Measurements from ENCODE around the gene ACSL3.
A peak's percentile ranks its signal among the peaks of the same experiment; 100 is the strongest.
"Not testable (repeated sequence)": the region's sequence is repeated elsewhere in the genome, so short reads cannot be mapped to it uniquely, and the experiment has no call there.

ACSL3 gene

DNA sequence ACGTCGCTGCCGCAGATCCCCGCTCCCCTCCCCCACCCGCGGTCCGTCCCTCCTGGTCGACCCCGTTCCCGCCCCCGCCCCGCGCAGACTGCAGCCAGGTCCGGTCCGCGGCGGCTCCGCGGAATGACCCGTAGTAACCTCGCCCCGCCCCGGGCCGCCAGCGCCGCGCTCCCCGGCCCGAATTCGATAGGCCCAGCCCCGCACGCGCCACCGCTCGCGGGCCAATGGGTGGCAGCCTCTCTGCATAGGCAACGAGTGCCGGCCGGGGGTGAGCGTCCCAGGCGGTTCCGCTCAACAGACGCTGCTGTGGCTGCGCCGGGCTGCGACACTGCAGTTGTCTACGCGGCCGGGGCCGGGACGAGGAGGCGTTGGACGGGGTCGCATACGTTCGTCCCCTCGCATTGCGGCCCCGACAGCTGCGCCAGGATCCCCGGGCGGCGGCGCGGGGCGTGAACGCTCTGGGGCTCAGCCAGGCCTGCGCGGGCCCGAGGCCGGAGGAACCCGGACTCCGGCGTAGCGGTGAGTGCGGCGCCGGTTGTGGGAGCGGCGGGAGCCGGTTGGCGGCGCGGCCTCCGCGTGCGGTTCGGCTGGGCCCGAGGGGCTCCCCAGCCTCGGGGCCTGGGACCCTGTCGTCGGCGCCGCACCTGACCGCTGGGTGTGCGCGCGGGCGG lies at the start of gene ACSL3:
Gene ACSL3 (plus strand): TSS at position 297 of the 671 bp plus-strand sequence. CDS start 47,737 bp downstream, outside the sequence.
- DNase-seq (ENCODE audit: low read depth in 2 of 2): peak; percentile 77 to 81

DNA sequence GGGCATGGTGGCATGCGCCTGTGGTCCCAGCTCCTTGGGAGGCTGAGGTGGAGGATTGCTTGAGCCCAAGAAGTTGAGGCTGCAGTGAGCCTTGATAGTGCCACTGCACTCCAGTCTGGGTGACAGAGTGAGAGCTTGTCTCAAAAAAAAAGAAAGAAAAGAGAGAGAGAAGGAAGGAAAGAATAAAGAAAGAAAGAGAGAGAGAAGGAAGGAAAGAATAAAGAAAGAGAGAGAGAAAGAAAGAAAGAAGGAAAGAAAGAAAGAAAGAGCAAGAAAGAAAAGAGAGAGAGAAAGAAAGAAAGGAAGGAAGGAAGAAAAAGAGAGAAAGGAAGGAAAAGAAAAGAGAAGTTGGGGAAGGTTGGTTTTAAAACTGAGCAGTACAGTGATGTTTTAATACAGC lies 49.0 kb upstream of the ACSL3 start:
- no peak for DNase-seq (ENCODE audit: low read depth in 2 of 2)

DNA sequence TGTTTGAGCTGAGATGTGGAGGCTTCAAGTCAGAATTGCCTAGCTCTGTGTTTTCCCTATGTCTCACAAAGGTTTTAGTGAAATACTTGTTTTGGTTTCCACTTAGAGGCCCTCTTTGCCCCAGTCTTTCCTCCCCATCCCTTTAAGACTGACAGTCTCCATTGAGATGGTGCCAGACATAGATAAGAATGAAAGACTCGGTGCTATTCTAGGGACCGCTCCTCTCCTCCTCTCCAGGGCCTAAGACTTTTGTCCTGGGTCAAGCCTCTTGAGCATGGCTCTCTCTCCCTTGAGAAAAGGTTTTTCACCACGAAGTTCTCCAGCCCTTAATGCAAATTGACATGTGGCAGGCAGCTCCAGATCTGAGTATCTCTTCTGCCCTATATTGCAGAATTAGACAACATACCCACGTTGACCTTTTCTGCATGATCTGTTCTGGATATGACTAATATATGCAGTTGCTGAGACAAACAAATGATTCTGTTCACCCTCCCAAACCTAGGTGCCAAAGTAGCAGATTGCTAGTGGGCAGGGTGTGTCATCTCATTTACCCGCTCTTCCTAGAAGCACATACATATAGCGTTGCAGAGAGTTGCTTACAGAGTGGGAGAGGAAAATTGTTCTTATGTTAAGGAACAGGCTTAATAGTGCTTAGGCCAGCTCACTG lies 47.5 kb upstream of the ACSL3 start:
- no peak for DNase-seq (ENCODE audit: low read depth in 2 of 2)

DNA sequence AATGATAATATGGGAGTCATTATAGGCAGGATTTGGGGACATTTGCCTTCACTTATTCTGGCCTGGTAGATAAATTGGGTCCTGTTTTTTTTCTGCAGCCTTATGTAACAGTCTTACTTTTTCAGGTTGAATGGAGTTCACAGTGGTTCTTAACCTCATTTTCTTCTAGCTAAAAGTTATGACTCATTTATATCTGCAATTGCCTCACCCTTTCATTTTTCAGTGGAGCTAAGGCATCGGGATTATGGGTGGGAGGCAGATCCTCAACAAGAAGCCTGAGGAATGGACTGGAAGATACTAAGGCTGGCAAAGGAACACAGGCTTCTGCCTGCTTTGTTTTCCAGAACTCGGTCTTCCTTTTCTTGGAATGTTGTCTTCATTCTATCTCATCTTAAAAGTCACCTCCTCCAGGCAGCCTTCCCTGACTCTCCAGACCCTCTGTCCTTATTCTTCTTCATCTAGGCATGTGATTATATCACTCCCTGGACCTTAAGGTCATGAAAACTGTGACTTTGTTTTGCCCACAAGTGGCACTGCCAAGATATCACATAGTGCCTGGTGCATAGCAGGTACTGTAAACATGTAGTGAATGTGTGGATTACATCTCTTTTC lies 41.0 kb upstream of the ACSL3 start:
- peak in 1 of 2 experiments; percentile 7 for DNase-seq (ENCODE audit: low read depth in 2 of 2)

DNA sequence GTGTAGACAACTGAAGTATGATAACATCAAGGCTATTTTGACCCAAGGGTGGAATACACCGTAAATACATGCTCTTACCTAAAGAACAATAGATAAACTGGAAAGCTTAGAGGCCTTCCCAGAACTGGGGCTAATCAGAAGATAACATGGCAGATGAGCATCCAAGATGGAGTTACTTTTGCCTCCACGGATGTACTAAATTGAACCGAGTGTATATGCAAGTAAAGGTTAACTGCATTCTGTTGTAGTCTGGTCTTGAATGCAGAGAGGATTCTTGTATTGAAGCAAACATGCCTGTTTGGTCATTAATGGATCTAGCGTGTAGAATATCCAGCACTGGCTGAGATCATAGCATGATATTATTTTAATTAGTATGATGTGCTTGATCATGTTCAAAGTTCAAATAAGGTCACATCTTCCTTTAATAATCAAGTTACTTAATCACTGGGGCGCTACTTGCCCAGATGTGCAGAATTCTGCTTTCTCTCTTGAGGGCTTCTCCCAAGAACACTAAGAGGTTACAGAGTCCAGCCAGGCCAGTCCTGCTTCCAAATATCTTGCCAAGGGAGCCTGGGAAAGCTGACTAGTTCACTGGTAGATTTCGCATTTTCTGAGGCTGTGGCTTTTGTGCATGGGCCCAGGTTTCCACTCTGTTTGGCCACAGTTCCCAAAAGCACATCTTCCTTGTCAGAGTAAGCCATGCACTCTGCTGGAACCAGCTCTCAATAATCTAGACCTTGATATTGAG lies 37.5 kb upstream of the ACSL3 start:
- DNase-seq (ENCODE audit: low read depth in 2 of 2): no peak

DNA sequence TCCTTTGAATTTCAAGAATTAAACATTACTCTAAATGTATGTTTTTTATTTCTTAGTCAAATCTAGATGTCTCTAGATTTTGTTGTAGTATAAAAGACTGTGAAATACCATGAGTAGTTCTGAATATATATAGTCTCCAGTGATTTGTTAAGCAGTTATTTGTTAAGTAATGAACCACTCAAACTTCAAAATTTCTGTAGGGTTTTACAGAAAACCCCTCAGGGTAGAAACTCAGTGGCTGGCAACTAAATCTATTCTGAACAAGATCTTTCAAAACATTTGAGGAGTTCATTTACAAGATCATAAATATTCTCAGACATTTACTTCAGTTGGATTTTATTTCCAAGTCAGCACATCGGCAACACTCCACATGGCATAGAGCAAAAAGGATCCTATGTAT lies 35.8 kb upstream of the ACSL3 start:
- DNase-seq (ENCODE audit: low read depth in 2 of 2): no peak

DNA sequence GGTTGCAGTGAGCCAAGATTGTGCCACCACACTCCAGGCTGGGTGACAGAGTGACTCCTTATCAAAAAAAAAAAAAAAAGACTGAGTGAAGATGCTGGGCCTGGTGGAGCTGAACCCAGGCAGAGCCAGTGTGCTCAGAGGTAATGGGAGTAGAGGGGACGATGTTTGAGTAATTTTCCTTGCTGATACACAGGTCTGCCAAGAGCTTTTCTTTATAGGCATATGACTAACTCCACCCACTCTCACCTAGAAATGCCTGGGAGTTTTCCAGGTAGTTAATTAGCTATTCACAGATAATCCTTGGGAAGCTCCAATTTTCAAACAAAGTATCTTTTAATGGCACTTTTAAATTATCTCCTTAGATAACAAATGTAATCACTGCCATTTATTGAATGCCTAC lies 33.4 kb upstream of the ACSL3 start:
- DNase-seq (ENCODE audit: low read depth in 2 of 2): no peak

DNA sequence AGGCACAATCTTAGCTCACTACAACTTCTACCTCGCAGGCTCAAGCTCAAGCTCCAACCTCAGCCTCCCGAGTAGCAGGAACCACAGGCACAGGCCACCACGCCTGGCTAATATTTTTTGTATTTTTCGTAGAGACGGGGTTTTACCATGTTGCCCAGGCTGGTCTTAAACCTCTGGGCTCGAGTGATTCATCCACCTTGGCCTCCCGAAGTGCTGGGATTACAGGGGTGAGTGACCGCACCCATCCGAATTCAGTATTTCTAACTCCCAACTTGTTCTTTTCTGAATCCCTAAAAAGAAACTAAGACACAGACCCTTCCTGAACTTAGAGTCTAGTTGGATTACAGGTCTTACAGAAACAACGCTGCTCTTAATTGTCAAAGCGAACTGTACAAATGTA lies 32.3 kb upstream of the ACSL3 start:
- no peak for DNase-seq (ENCODE audit: low read depth in 2 of 2)

DNA sequence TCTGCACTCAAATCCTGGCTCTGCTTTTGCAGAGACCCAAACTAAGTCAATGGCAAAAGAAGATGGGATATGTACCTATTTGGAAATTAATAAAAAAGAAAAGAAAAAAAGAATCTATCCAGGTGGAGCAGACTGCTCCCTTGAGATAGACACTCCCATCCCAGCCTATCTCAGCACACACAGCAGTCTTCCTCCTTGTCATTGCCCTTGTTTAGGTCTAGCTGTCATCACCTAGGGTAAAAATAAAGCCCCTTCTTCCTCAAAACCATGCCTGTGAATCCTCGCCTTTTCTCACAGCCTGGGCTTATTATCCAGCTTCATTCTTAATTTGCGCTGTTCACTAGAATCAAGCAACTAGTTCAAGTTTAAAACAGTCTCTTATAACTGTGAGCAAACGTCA lies 30.7 kb upstream of the ACSL3 start:
- DNase-seq (ENCODE audit: low read depth in 2 of 2): no peak

DNA sequence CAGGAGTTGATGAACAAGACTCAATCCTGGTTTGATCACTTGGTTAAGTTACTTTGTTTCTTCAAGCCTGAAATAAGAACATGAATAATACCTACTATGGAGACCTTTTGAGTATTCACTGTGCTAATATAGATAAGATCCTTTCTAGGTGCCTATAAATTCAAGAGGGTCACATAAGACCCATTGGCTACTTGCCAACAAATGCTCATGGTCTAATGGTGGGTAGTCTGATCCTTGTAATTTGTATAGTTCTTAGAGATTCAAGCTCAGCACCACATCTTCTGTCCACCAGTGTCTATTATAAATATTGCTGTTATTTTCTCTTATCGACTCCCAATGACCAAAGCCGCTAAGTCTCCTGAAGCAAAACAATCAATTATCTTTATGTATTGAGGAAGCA lies 27.4 kb upstream of the ACSL3 start:
- DNase-seq (ENCODE audit: low read depth in 2 of 2): no peak

DNA sequence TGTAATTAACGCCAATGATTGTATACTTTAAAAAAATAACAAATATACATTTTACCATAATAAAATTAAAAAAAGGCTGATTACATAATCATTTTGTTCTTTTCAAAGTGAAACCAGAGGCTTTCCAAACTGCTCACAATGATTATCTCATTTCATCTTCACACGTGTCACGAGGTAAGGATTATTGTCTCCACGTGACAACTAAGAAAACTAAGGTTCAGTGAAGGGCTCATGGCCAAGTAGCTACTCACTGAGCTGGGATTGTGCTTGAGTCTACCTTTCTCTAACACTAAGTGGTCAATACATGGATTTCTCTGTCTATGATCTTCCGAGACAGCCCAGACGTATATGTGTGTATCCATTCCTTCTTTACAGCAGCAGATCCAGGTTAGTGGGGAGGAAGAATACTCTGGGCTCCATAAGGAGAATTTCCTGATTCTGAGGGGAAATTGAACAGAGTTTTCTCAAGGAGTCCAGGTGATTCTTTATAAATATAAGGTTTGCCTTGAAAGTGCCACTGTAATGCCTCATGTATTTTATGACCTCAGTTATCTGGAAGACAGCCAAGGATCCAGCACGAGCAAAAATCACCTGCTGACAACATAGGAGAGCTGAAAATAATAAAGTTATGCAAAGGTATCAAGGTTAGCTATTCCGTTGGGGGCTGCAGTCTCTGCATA lies 25.6 kb upstream of the ACSL3 start:
- no peak for DNase-seq (ENCODE audit: low read depth in 2 of 2)

DNA sequence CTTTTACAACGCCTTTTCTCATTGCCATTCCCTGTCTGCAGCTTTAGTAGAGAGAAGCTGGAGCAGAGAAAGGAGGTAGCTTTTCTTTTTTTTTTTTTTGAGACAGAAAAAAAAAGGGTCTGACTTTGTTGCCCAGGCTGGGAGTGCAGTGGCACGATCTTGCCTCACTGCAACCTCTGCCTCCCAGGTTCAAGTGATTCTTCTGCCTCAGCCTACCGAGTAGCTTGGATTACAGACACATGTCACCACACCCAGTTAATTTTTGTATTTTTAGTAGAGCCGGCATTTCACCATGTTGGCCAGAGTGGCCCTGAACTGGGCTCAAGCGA lies 25.0 kb upstream of the ACSL3 start:
- no peak for DNase-seq (ENCODE audit: low read depth in 2 of 2)

DNA sequence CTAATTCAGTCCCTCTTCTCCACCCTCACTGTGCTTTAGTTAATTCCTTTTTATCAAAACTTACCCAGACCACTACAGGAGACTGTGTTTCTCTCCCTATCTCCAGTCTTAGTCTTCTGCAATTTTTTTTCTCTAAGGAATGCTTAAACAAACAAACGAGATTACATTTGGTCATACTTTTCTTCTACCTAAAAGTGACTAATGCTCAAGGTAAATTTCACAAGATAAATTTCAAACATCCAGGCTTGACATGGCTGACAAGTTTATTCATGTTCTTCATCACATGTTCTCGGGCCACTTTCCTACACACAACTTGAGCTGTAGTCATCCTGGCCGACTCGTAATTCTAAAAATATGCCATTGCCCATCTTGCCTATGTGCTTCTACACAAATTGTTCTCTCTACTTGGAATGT lies 23.2 kb upstream of the ACSL3 start:
- DNase-seq (ENCODE audit: low read depth in 2 of 2): no peak

DNA sequence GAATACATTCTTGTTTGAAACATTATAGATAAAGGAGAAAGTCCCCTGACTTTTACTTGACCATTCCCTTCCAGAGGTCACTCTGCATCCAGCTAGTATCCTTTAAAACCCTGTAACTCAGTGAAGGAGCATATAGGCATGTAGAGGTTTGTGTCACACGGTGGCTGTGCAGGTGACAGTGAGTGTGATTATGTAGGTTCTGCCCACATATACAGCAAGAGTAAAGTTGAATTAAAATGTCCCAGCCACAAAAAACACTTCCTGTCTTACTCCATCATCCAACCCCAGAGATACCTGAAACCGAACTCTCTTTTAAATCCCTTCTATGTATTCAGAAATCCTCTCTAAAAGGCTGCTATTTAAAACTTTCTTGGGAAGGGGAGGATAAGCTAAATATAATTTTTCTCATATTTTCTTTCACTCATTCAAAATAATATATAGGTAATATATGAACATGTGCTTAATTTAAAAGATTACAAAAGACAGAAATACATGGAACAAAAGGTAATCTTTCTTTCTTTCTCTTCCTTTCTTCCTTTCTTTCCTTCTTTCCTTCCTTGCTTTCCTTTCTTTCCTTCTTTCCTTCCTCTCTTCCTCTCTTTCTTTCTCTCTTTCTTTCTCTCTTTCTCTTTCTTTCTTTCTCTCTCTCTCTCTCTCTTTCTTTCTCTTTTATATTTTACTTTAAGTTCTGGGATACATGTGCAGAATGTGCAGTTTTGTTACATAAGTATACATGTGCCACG lies 20.6 kb upstream of the ACSL3 start:
- no peak for DNase-seq (ENCODE audit: low read depth in 2 of 2)

DNA sequence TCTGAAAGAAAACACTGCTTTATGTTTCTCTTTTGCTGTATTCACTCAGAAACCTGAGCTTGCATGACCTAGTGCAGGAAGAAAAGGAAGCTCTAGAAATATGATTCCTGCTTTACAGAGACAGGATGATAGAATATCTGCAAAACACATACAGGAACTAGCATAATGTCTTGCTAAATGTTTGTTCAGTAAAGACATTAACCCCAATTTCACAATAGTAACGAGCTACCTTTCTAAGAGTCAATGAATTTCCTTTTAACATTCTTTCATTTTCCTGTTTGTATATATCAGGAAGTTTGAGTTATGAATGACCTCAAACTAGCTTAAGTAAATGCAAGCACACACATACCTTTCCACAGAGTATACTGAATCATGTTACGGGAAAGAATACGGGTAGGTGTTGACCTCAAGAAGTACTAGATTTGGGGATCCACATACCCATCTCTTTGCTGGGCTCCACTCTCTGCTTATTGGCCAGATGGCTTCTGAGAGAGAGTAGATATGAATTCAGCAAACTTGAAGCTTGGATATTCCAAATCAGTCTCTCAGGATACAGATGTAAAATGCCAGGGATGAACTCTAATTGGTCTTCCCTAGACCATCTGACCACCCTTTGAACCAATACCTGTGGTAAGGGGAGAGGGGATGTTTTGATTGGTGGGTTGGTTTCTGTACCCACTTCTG lies 18.2 kb upstream of the ACSL3 start:
- no peak for DNase-seq (ENCODE audit: low read depth in 2 of 2)

DNA sequence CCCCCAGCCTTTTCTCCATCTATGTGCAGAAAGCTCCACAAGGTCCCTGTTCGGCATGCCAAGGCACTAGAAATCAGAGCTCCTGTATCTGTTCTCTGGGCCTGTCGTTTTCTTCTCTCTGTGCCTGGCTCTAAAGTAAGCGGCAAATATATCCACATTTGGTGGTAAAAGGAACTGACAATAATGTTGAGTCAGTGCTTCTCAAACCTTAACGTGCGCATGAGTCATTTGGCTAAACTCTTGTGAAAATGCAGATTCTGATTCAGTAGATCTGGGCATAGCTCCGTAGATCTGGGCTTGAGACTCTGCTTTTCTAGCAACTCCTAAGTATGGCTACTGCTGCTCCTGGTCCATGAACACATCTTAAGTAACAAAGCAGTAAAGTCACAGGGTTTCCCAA lies 16.5 kb upstream of the ACSL3 start:
- DNase-seq (ENCODE audit: low read depth in 2 of 2): peak; percentile 57 to 62

DNA sequence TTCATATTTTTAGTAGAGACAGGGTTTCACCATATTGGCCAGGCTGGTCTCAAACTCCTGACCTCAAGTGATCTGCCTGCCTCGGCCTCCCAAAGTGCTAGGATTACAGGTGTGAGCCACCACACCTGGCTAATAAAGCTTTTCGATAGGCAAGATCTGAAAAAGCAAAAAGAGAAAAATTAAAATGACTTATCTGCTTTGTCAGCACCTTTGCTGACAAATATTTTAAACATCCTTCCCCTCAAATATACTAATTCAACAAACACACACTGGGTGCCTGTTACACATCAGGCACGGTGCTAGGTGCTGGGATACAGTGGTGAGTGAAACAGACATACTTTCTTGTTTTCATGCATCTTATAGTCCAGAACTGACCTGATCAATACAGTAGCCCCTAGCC lies 15.5 kb upstream of the ACSL3 start:
- not testable (repeated sequence) for DNase-seq (ENCODE audit: low read depth in 2 of 2)

DNA sequence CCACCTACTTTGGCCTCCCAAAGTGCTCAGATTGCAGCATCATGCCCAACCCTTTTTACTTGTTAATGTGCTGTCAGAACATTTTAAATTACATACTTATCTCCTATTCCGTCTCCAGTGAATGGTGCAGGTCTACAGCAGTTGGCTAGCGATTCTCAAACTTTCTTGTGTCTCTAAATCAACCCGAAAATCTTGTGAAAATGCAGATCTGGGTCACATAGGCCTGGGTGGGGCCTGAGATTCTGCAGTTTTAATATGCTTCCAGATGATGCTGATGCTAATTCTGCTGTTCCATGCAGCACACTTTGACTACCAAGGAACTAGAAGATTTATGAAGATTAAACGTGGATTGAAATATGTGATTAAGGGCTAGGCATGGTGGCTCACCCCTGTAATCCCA lies 14.8 kb upstream of the ACSL3 start:
- no peak for DNase-seq (ENCODE audit: low read depth in 2 of 2)

DNA sequence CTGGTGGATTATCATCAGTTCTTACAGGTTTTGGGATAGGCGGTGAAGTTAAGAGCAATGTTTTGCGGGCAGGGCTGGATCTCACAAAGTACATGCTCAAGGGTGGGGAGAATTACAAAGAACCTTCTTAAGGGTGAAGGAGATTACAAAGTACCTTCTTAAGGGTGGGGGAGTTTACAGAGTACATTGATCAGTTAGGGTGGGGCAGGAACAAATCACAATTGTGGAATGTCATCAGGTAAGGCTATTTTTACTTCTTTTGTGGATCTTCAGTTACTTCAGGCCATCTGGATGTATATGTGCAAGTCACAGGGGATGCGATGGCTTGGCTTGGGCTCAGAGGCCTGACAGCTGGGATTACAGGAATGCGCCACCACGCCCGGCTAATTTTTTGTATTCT lies 12.8 kb upstream of the ACSL3 start:
- DNase-seq (ENCODE audit: low read depth in 2 of 2): not testable (repeated sequence)

DNA sequence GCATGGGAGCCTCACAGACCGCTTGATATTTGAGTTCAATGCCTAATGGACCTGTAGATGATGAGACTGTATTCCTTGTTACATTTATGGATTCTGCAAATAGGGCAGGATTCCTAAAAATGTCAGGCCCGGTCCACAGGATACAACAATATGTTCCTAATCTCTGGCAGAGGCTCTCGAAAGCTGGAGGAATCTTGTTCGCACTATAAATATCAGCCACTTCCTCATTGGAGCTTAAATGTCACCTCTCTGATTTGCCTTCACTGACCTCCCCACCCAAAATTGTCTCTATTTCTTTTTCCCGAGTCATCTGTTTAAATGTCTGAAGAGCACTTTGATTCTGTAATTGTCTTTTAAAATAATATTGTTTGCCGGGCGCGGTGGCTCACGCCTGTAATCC lies 12.0 kb upstream of the ACSL3 start:
- no peak for DNase-seq (ENCODE audit: low read depth in 2 of 2)

Data from fibroblast of skin of left quadriceps (primary cell).